ENCODE measurements around the gene ERF.

The ERF gene

GRCh38 chr19:42254850-42255765 lies at the start of gene ERF:
Gene ERF (minus strand): TSS chr19:42255128. CDS start chr19:42254999, 129 bp downstream.
- DNase-seq (ENCODE audit: low read depth), result peak; percentile 90

GRCh38 chr19:42303876-42304275 lies 48.9 kb upstream of the ERF start:
- DNase-seq (ENCODE audit: low read depth), result no peak

- no peak for DNase-seq (ENCODE audit: low read depth)
Measured at GRCh38 chr19:42303101-42303464, 48.2 kb upstream of the ERF start.

- no peak for DNase-seq (ENCODE audit: low read depth)
Measured at GRCh38 chr19:42301646-42302203, 46.8 kb upstream of the ERF start, which contains the start of gene PRR19. Gene PRR19 (plus strand): TSS chr19:42302132. CDS start chr19:42309585, 7,453 bp downstream.

- no peak for DNase-seq (ENCODE audit: low read depth)
Measured at GRCh38 chr19:42297039-42297438, 42.1 kb upstream of the ERF start.

- DNase-seq (ENCODE audit: low read depth), result no peak
Measured at GRCh38 chr19:42295831-42296525, 41.0 kb upstream of the ERF start.

- DNase-seq (ENCODE audit: low read depth), result no peak
Measured at GRCh38 chr19:42295342-42295741, 40.4 kb upstream of the ERF start.

GRCh38 chr19:42294471-42295137 lies 39.7 kb upstream of the ERF start:
- DNase-seq (ENCODE audit: low read depth), result no peak

GRCh38 chr19:42293948-42294347 lies 39.0 kb upstream of the ERF start:
- no peak for DNase-seq (ENCODE audit: low read depth)

- DNase-seq (ENCODE audit: low read depth), result no peak
Measured at GRCh38 chr19:42293540-42293939, 38.6 kb upstream of the ERF start.

- no peak for DNase-seq (ENCODE audit: low read depth)
Measured at GRCh38 chr19:42292963-42293362, 38.0 kb upstream of the ERF start.

GRCh38 chr19:42292042-42292960 lies 37.4 kb upstream of the ERF start:
- no peak for DNase-seq (ENCODE audit: low read depth)

- DNase-seq (ENCODE audit: low read depth), result no peak
Measured at GRCh38 chr19:42291435-42291810, 36.5 kb upstream of the ERF start.

GRCh38 chr19:42290523-42291434 lies 35.9 kb upstream of the ERF start:
- DNase-seq (ENCODE audit: low read depth), result no peak

- no peak for DNase-seq (ENCODE audit: low read depth)
Measured at GRCh38 chr19:42290136-42290522, 35.2 kb upstream of the ERF start.

GRCh38 chr19:42289556-42290041 lies 34.7 kb upstream of the ERF start:
- no peak for DNase-seq (ENCODE audit: low read depth)

GRCh38 chr19:42288881-42289555 lies 34.1 kb upstream of the ERF start:
- no peak for DNase-seq (ENCODE audit: low read depth)

GRCh38 chr19:42288387-42288786 lies 33.5 kb upstream of the ERF start:
- DNase-seq (ENCODE audit: low read depth), result no peak

GRCh38 chr19:42287827-42288107 lies 32.8 kb upstream of the ERF start:
- DNase-seq (ENCODE audit: low read depth), result no peak

Measured in iris pigment epithelial cell (primary cell).